Epithelial cell of prostate (primary cell): ENCODE measurements around the gene SKP1.
A peak's percentile ranks its signal among the peaks of the same experiment; 100 is the strongest.
"Not testable (repeated sequence)": the region's sequence is repeated elsewhere in the genome, so short reads cannot be mapped to it uniquely, and the experiment has no call there.

ENCODE experiments used
- DNase-seq: peaks from one replicate; pipeline ENCODE4 v3.0.0-alpha.2; 2011; ENCODE audit warnings: low read depth, low spot score
- H3K27ac ChIP-seq: fragments of 450-650 bp; 2 replicates; pipeline ENCODE4 v1.5.1; 2017; ENCODE audit warnings: mild to moderate bottlenecking

SKP1 gene

GRCh38 chr5:134178096-134178419 is 1.3 kb upstream of the SKP1 start:
- no peak for DNase-seq
- peak overlapping the region; percentile 96 for H3K27ac ChIP-seq

- DNase-seq = peak; percentile 40
Observed at GRCh38 chr5:134177369-134178095, 782 bp upstream of the SKP1 start.

GRCh38 chr5:134175921-134176510 is 734 bp downstream of the SKP1 start:
- H3K27ac ChIP-seq = peak overlapping the region; percentile 96
- no peak for DNase-seq

More at GRCh38 chr5:134177369-134178095, 782 bp upstream of the SKP1 start:
- peak overlapping the region; percentile 96 for H3K27ac ChIP-seq

- no peak for DNase-seq
- peak overlapping the region; percentile 96 for H3K27ac ChIP-seq
Observed at GRCh38 chr5:134174841-134175839, 1.6 kb downstream of the SKP1 start.

GRCh38 chr5:134171972-134172371 is 4.8 kb downstream of the SKP1 start:
- no peak overlapping the region for H3K27ac ChIP-seq
- no peak for DNase-seq

- no peak for DNase-seq
- no peak overlapping the region for H3K27ac ChIP-seq
Observed at GRCh38 chr5:134162592-134162991, 14.2 kb downstream of the SKP1 start.

GRCh38 chr5:134161513-134162395 is 15.0 kb downstream of the SKP1 start:
- no peak for DNase-seq
- no peak overlapping the region for H3K27ac ChIP-seq

- DNase-seq = no peak
- H3K27ac ChIP-seq = no peak overlapping the region
Observed at GRCh38 chr5:134153657-134154056, 23.1 kb downstream of the SKP1 start.

- H3K27ac ChIP-seq = no peak overlapping the region
- DNase-seq = no peak
Observed at GRCh38 chr5:134153241-134153640, 23.5 kb downstream of the SKP1 start.

GRCh38 chr5:134152173-134152832 is 24.4 kb downstream of the SKP1 start:
- DNase-seq, H3K27ac ChIP-seq: not testable (repeated sequence)

- no peak for DNase-seq
- H3K27ac ChIP-seq = no peak overlapping the region
Observed at GRCh38 chr5:134151723-134152122, 25.0 kb downstream of the SKP1 start.

GRCh38 chr5:134149571-134150303 is 27.0 kb downstream of the SKP1 start:
- peak overlapping the region; percentile 27 for H3K27ac ChIP-seq
- DNase-seq = no peak

- H3K27ac ChIP-seq = peak overlapping the region; percentile 27
- no peak for DNase-seq
Observed at GRCh38 chr5:134148986-134149539, 27.7 kb downstream of the SKP1 start.

- DNase-seq = no peak
- peak overlapping the region; percentile 15 for H3K27ac ChIP-seq
Observed at GRCh38 chr5:134148316-134148715, 28.4 kb downstream of the SKP1 start.

- no peak for DNase-seq
- peak overlapping the region; percentile 14 for H3K27ac ChIP-seq
Observed at GRCh38 chr5:134146651-134147518, 29.9 kb downstream of the SKP1 start.

- no peak for DNase-seq
- peak overlapping the region; percentile 14 for H3K27ac ChIP-seq
Observed at GRCh38 chr5:134145779-134146581, 30.8 kb downstream of the SKP1 start.
